HEK293T (cell line): ENCODE data around the gene RASD2.

ENCODE experiments used
- ARNT ChIP-seq: fragments of 450-650 bp; IDR thresholded peaks from 2 replicates; pipeline ENCODE4 v1.6.1; 2017; ENCODE audit warnings: mild to moderate bottlenecking
- BHLHE40 ChIP-seq: fragments of 450-650 bp; IDR thresholded peaks from 2 replicates; pipeline ENCODE4 v1.6.1; 2016; ENCODE audit warnings: mild to moderate bottlenecking, moderate library complexity, borderline replicate concordance
- CTBP1 ChIP-seq: fragments of 450-650 bp; IDR thresholded peaks from 2 replicates; pipeline ENCODE4 v1.6.1; 2016; ENCODE audit warnings: borderline replicate concordance
- ELF4 ChIP-seq: fragments of 450-650 bp; IDR thresholded peaks from 2 replicates; pipeline ENCODE4 v1.6.1; 2017; ENCODE audit warnings: antibody characterized with exemption
- FOXA1 ChIP-seq: fragments of 450-650 bp; IDR thresholded peaks from 2 replicates; pipeline ENCODE4 v1.6.1; 2016; ENCODE audit warnings: mild to moderate bottlenecking
- FOXK2 ChIP-seq: fragments of 450-650 bp; IDR thresholded peaks from 2 replicates; pipeline ENCODE4 v1.6.1; 2016; ENCODE audit warnings: mild to moderate bottlenecking
- FOXM1 ChIP-seq: fragments of 450-650 bp; IDR thresholded peaks from 2 replicates; pipeline ENCODE4 v1.6.1; 2017; ENCODE audit warnings: mild to moderate bottlenecking, borderline replicate concordance
- HDGF ChIP-seq: fragments of 450-650 bp; IDR thresholded peaks from 2 replicates; pipeline ENCODE4 v1.6.1; 2017; ENCODE audit warnings: antibody characterized with exemption, borderline replicate concordance
- NFRKB ChIP-seq: fragments of 450-650 bp; IDR thresholded peaks from 2 replicates; pipeline ENCODE4 v1.6.1; 2016; ENCODE audit warnings: mild to moderate bottlenecking, moderate library complexity
- SP1 ChIP-seq: fragments of 450-650 bp; IDR thresholded peaks from 2 replicates; pipeline ENCODE4 v1.6.1; 2017
- SUZ12 ChIP-seq: fragments of 450-650 bp; IDR thresholded peaks from 2 replicates; pipeline ENCODE4 v1.6.1; 2016; ENCODE audit warnings: mild to moderate bottlenecking
- ZNF384 ChIP-seq: fragments of 450-650 bp; IDR thresholded peaks from 2 replicates; pipeline ENCODE4 v1.6.1; 2016
- TF ChIP-seq, protein P1 (sequence below): fragments of 450-650 bp; IDR thresholded peaks from 2 replicates; pipeline ENCODE4 v1.6.1; 2016

DNA sequence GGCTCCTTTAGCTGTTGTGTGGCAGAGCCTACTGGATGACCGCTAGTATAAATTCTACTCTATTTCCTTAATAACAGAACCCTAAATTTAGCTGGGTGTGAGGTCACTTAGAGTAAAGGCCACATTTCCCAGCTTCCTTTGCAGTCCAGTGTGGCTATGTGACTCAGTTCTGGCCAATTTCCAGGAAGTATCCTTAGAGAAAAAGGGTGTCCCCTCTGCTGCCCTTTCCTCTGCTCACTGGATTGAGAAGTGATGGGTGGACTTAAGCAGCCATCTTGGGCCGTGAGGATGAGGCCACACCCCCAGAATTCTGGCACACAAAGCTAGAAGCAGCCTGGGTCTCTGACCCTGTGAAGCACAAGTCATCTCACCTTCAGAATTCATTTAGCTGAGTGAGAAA is 11.7 kb upstream of the RASD2 start:
- TF ChIP-seq SUZ12 (no peak), BHLHE40 (no peak), ARNT (no peak), FOXM1 (no peak), SP1 (no peak), FOXK2 (no peak), CTBP1 (no peak), ELF4 (no peak), HDGF (no peak), ZNF384 (no peak), FOXA1 (no peak), NFRKB (no peak)
- TF ChIP-seq, protein P1, sequence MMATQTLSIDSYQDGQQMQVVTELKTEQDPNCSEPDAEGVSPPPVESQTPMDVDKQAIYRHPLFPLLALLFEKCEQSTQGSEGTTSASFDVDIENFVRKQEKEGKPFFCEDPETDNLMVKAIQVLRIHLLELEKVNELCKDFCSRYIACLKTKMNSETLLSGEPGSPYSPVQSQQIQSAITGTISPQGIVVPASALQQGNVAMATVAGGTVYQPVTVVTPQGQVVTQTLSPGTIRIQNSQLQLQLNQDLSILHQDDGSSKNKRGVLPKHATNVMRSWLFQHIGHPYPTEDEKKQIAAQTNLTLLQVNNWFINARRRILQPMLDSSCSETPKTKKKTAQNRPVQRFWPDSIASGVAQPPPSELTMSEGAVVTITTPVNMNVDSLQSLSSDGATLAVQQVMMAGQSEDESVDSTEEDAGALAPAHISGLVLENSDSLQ, result no peak
